Ovary (tissue), 3 donors: ENCODE results near the gene PHACTR3.

ENCODE experiments used
- EP300 ChIP-seq: sonication (generic); formaldehyde crosslinking; IDR thresholded peaks from one replicate; pipeline ENCODE4 v1.6.1; 2017; ENCODE audit warnings: antibody characterized with exemption
- POLR2A ChIP-seq: fragments of 450-650 bp; IDR thresholded peaks from one replicate; pipeline ENCODE4 v1.6.1; 2017; ENCODE audit warnings: antibody characterized with exemption, mild to moderate bottlenecking, moderate library complexity
- TF ChIP-seq, protein P1 (sequence below), 3 donors: fragments of 450-650 bp in 2 of 3; fragments of 200-600 bp in 1 of 3; IDR thresholded peaks; one replicate each; pipeline versions ENCODE4 v1.5.1 to v1.8.0; 2016 to 2022; ENCODE audit warnings: antibody characterized with exemption in 3 of 3, mild to moderate bottlenecking in 1 of 3
- donor health status: DM: no; HTN: no; CAD: no.

DNA sequence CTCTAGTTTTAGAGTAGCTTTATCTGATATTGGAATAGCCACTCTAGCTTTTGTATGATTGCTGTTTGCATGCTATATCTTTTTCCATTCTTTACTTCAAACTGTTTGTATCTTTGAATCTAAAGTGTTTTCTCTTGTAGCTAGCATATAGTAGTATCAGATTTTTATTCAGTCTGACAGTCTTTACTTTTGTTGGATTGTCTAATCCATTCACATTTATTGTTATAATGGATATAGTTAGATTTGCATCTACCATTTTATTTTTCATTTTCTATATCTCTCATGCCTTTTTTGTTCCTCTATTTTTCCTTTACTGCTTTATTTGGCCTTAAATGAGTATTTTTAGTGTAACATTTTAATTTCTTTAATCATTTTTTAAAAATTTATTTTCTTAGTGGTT, 52.1 kb downstream of the PHACTR3 start:
- TF ChIP-seq, protein P1, sequence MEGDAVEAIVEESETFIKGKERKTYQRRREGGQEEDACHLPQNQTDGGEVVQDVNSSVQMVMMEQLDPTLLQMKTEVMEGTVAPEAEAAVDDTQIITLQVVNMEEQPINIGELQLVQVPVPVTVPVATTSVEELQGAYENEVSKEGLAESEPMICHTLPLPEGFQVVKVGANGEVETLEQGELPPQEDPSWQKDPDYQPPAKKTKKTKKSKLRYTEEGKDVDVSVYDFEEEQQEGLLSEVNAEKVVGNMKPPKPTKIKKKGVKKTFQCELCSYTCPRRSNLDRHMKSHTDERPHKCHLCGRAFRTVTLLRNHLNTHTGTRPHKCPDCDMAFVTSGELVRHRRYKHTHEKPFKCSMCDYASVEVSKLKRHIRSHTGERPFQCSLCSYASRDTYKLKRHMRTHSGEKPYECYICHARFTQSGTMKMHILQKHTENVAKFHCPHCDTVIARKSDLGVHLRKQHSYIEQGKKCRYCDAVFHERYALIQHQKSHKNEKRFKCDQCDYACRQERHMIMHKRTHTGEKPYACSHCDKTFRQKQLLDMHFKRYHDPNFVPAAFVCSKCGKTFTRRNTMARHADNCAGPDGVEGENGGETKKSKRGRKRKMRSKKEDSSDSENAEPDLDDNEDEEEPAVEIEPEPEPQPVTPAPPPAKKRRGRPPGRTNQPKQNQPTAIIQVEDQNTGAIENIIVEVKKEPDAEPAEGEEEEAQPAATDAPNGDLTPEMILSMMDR (IDR thresholded peaks at IDR 0.05) = no peak
- TF ChIP-seq POLR2A = no peak
- no peak for TF ChIP-seq EP300
